HCT116 (cell line): Measurements from ENCODE around the gene FMC1. TPM values are rescaled to one million over a fixed set of nuclear protein-coding genes. Genes with fewer than 3 reads are reported as not detected.

Experiments used
- ATAC-seq: fragments of 200-7000 bp; cut with Tn5 transposase; 2 replicates; pipeline ENCODE4 v1.9.1; 2020; ENCODE audit warnings: mild to moderate bottlenecking, moderate library complexity
- BruUV-seq: library from RNA; stranded (reverse); fragments of 400-500 nt; replicated peaks from 2 replicates; lab custom pipeline; 2021; lab: Mats Ljungman, UMichigan
- CTCF ChIA-PET: fragments of 300-600 bp; sonication (Branson Sonifier 250); formaldehyde crosslinking; loops from one replicate; lab custom pipeline; 2021; ENCODE audit warnings: antibody characterized with exemption; lab: Charles Lee
- POLR2A ChIA-PET: fragments of 300-600, 350-600 bp; sonication (Branson Sonifier 250); formaldehyde crosslinking; loops from one replicate; lab custom pipeline; 2021; ENCODE audit warnings: antibody characterized with exemption; lab: Charles Lee
- RAD21 ChIA-PET, 2 experiments: fragments of 300-600 bp; sonication (Branson Sonifier 250); formaldehyde crosslinking; loops; one replicate each; lab custom pipeline; 2023; ENCODE audit warnings: low total read pairs in 2 of 2; ENCODE audit not compliant: uncharacterized antibody in 2 of 2, unreplicated experiment in 2 of 2, low non-redundant PET in 1 of 2; lab: Charles Lee
- DNase-seq: peaks from one replicate; pipeline ENCODE4 v3.0.0-alpha.2; 2010; ENCODE audit warnings: low read depth, low spot score
- H2AFZ ChIP-seq: fragments of 200-600 bp; shearing (Covaris generic), sonication (generic); 2 replicates; pipeline ENCODE4 v1.6.1; 2017; ENCODE audit warnings: low read depth, mixed run types, mixed read lengths, antibody characterized with exemption, low read length; ENCODE audit not compliant: poor library complexity, severe bottlenecking
- H3K27ac ChIP-seq: 2 replicates; pipeline ENCODE4 v1.5.1; 2012; ENCODE audit warnings: low read depth, low read length
- H3K27me3 ChIP-seq: fragments of 200-600 bp; sonication (generic); 2 replicates; pipeline ENCODE4 v1.6.1; 2016; ENCODE audit warnings: mixed run types, low read length, mixed read lengths; ENCODE audit not compliant: insufficient read depth
- H3K36me3 ChIP-seq, 2 experiments: fragments of 200-500 bp in 1 of 2; fragments of 200-600 bp in 1 of 2; sonication (Bioruptor generic) in 1 of 2; sonication (generic) in 1 of 2; 2 replicates each; pipeline versions ENCODE4 v1.5.1 to v1.6.1; 2014 to 2016; ENCODE audit warnings: low read length in 2 of 2, inconsistent platforms in 1 of 2, mixed read lengths in 1 of 2, mixed run types in 1 of 2; ENCODE audit not compliant: insufficient read depth in 2 of 2, control insufficient read depth in 1 of 2
- H3K4me1 ChIP-seq, 2 experiments: fragments of 200-600 bp in 1 of 2; sonication (generic) in 1 of 2; 2 replicates each; pipeline versions ENCODE4 v1.5.1 to v1.6.1; 2012 to 2017; ENCODE audit warnings: low read length in 2 of 2, inconsistent platforms in 1 of 2, mild to moderate bottlenecking in 1 of 2, mixed read lengths in 1 of 2, mixed run types in 1 of 2, moderate library complexity in 1 of 2; ENCODE audit not compliant: insufficient read depth in 2 of 2, control insufficient read depth in 1 of 2
- H3K4me2 ChIP-seq: fragments of 200-600 bp; sonication (generic); 2 replicates; pipeline ENCODE4 v1.6.1; 2017; ENCODE audit warnings: mixed run types, low read length, mixed read lengths
- H3K4me3 ChIP-seq, 2 experiments: fragments of 200-600 bp in 1 of 2; sonication (generic) in 1 of 2; replicated peaks in 1 of 2; 2 replicates each; pipeline ENCODE4 v1.5.1; 2011 to 2016; ENCODE audit warnings: low read length in 2 of 2, control low read depth in 1 of 2, low read depth in 1 of 2, mild to moderate bottlenecking in 1 of 2, mixed read lengths in 1 of 2, mixed run types in 1 of 2
- H3K79me2 ChIP-seq: fragments of 200-600 bp; sonication (generic); 2 replicates; pipeline ENCODE4 v1.6.1; 2017; ENCODE audit warnings: mild to moderate bottlenecking, mixed run types, low read length, moderate library complexity, mixed read lengths; ENCODE audit not compliant: insufficient read depth
- H3K9ac ChIP-seq: fragments of 200-600 bp; sonication (generic); 2 replicates; pipeline ENCODE4 v1.6.1; 2016; ENCODE audit warnings: low read length, mixed read lengths
- H3K9me2 ChIP-seq: fragments of 200-600 bp; sonication (generic), shearing (Covaris generic); 2 replicates; pipeline ENCODE4 v1.6.1; 2017; ENCODE audit warnings: mixed run types, mild to moderate bottlenecking, moderate library complexity; ENCODE audit not compliant: insufficient read depth
- H3K9me3 ChIP-seq, 2 experiments: fragments of 200-500 bp in 1 of 2; fragments of 200-600 bp in 1 of 2; sonication (Bioruptor generic) in 1 of 2; sonication (generic) in 1 of 2; 2 replicates each; pipeline ENCODE4 v1.6.1; 2014 to 2017; ENCODE audit warnings: low read length in 2 of 2, mixed read lengths in 2 of 2, inconsistent platforms in 1 of 2, low read depth in 1 of 2, mild to moderate bottlenecking in 1 of 2, mixed run types in 1 of 2, moderate library complexity in 1 of 2; ENCODE audit not compliant: control insufficient read depth in 1 of 2, insufficient read depth in 1 of 2
- H4K20me1 ChIP-seq: fragments of 200-600 bp; sonication (generic), shearing (Covaris generic); 2 replicates; pipeline ENCODE4 v1.6.1; 2017; ENCODE audit warnings: mixed run types, mild to moderate bottlenecking, moderate library complexity; ENCODE audit not compliant: insufficient read depth
- ATF3 ChIP-seq: IDR thresholded peaks from 2 replicates; pipeline ENCODE4 v1.6.1; 2012
- EGR1 ChIP-seq: IDR thresholded peaks from 2 replicates; pipeline ENCODE4 v1.6.1; 2012; ENCODE audit warnings: low read depth
- EZH2phosphoT487 ChIP-seq: fragments of 200-600 bp; IDR thresholded peaks from 2 replicates; pipeline ENCODE4 v1.6.1; 2018; ENCODE audit warnings: antibody characterized with exemption, borderline replicate concordance
- FOSL1 ChIP-seq: IDR thresholded peaks from 2 replicates; pipeline ENCODE4 v1.6.1; 2012; ENCODE audit warnings: low read depth
- JUND ChIP-seq: IDR thresholded peaks from 2 replicates; pipeline ENCODE4 v1.6.1; 2012
- POLR2AphosphoS5 ChIP-seq: IDR thresholded peaks from 2 replicates; pipeline ENCODE4 v1.6.1; 2011; ENCODE audit warnings: mild to moderate bottlenecking, low read depth, low read length, moderate library complexity
- SRF ChIP-seq: IDR thresholded peaks from 2 replicates; pipeline ENCODE4 v1.6.1; 2012; ENCODE audit warnings: low read depth
- ZFX ChIP-seq: fragments of 450-650 bp; IDR thresholded peaks from 2 replicates; pipeline ENCODE4 v1.6.1; 2017
- intact Hi-C: fragments of 100-400 bp; cut with micrococcal nuclease; formaldehyde crosslinking; loops from 2 replicates; pipeline ENCODE4 v1.10.0; 2022
- total RNA-seq: library from RNA; stranded (reverse); gene quantifications from one replicate; pipeline ENCODE4 v1.2.1, GENCODE V29; 2021; ENCODE audit not compliant: unreplicated experiment

Gene FMC1
- total RNA-seq, 1 experiment from 2014 or later: 19.4 TPM

- peaks cover 27% of the 10 kb centered on the region; the same call in 1 of the 2 replicates for H4K20me1 ChIP-seq
- no peaks in the 10 kb centered on the region for H3K4me1 ChIP-seq
- H3K79me2 ChIP-seq: peaks cover 100% of the 10 kb centered on the region
- DNase-seq: no peak
- H3K4me2 ChIP-seq: no peak overlapping the region
- no peak overlapping the region for H3K4me3 ChIP-seq
- POLR2A ChIA-PET: no interaction called here
- no peaks in the 10 kb centered on the region for H3K9me3 ChIP-seq
- no peak overlapping the region for H3K9ac ChIP-seq
- CTCF ChIA-PET: no interaction called here
- no peak for TF ChIP-seq EGR1
- TF ChIP-seq ATF3: no peak
- no peak for TF ChIP-seq FOSL1
- peaks cover 11 to 19% of the 10 kb centered on the region in 2 experiments for H3K36me3 ChIP-seq
- H2AFZ ChIP-seq: no peak overlapping the region
- no TSS peak for BruUV-seq
- ATAC-seq: no peak
- intact Hi-C loops: no loop called here
- no peaks in the 10 kb centered on the region for H3K27me3 ChIP-seq
- H3K9me2 ChIP-seq: no peaks in the 10 kb centered on the region
- RAD21 ChIA-PET: no interaction called here
- H3K27ac ChIP-seq: no peak overlapping the region
Observed at GRCh38 chr7:139367438-139368155, 26.5 kb downstream of the FMC1 start.

GRCh38 chr7:139370301-139370942 lies 29.3 kb downstream of the FMC1 start:
- CTCF ChIA-PET: interaction anchor here (1.2 kb wide), 1 partner anchor 64 kb away, joined by 3 read pairs; no protein-coding TSS in a partner anchor
- no peaks in the 10 kb centered on the region for H3K27me3 ChIP-seq
- peaks cover 20% of the 10 kb centered on the region; the same call in 1 of the 2 replicates for H4K20me1 ChIP-seq
- no peak overlapping the region for H3K4me2 ChIP-seq
- peaks cover 0 to 12% of the 10 kb centered on the region in 2 experiments; a peak in 3 of 4 replicates for H3K36me3 ChIP-seq
- H3K9me3 ChIP-seq: no peaks in the 10 kb centered on the region
- peaks cover 100% of the 10 kb centered on the region for H3K79me2 ChIP-seq
- RAD21 ChIA-PET: no interaction called here
- intact Hi-C loops: no loop called here
- no peak overlapping the region for H2AFZ ChIP-seq
- ATAC-seq (no peak), DNase-seq (no peak)
- H3K27ac ChIP-seq: no peak overlapping the region
- no peaks in the 10 kb centered on the region for H3K9me2 ChIP-seq
- no peaks in the 10 kb centered on the region for H3K4me1 ChIP-seq
- POLR2A ChIA-PET: no interaction called here
- no peak overlapping the region for H3K4me3 ChIP-seq
- H3K9ac ChIP-seq: no peak overlapping the region
- no TSS peak for BruUV-seq
- TF ChIP-seq POLR2AphosphoS5: no peak
- TF ChIP-seq ZFX: no peak
- no peak for TF ChIP-seq JUND
- no peak for TF ChIP-seq EZH2phosphoT487
- TF ChIP-seq SRF: no peak
- no peak for TF ChIP-seq EGR1
- TF ChIP-seq, all 23 proteins: peak for 0
